Measurements from ENCODE around the gene SMCO2. TPM values are rescaled to one million over a fixed set of nuclear protein-coding genes. Genes with fewer than 3 reads are reported as not detected.

SMCO2 gene
- total RNA-seq, 2 experiments from 2014 or later, result not detected

DNA sequence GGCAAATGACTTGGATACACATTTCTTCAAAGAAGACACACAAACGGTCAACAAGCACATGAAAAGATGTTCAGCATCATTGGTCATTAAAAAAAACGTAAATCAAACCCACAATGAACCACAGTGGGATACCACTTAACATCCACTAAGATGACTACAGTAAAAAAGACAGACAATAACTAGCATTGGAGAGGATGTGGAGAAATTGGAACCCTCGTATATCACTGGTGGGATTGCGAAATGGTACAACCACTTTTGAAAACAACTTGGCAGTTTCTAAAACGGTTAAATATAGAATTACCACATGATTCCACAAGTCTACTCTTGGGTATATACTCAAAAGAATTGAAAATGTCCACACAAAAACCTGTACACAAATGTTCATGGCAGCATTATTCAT, 52.2 kb downstream of the SMCO2 start:
- TF ChIP-seq EZH2phosphoT487 (IDR thresholded peaks at IDR 0.05; ENCODE audit: borderline replicate concordance, low read depth, low read length), result no peak
- TF ChIP-seq, protein P1, sequence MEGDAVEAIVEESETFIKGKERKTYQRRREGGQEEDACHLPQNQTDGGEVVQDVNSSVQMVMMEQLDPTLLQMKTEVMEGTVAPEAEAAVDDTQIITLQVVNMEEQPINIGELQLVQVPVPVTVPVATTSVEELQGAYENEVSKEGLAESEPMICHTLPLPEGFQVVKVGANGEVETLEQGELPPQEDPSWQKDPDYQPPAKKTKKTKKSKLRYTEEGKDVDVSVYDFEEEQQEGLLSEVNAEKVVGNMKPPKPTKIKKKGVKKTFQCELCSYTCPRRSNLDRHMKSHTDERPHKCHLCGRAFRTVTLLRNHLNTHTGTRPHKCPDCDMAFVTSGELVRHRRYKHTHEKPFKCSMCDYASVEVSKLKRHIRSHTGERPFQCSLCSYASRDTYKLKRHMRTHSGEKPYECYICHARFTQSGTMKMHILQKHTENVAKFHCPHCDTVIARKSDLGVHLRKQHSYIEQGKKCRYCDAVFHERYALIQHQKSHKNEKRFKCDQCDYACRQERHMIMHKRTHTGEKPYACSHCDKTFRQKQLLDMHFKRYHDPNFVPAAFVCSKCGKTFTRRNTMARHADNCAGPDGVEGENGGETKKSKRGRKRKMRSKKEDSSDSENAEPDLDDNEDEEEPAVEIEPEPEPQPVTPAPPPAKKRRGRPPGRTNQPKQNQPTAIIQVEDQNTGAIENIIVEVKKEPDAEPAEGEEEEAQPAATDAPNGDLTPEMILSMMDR (conservative IDR thresholded peaks at IDR 0.05; ENCODE audit: low read length), result no peak
- no peaks in the 10 kb centered on the region for H3K36me3 ChIP-seq (ENCODE audit: insufficient read depth, low read length)
- H3K79me2 ChIP-seq (ENCODE audit: insufficient read depth, low read depth, low read length), result no peaks in the 10 kb centered on the region
- H3K4me1 ChIP-seq (ENCODE audit: insufficient read depth, low read length, poor library complexity, severe bottlenecking), result no peaks in the 10 kb centered on the region
- H3K4me2 ChIP-seq (ENCODE audit: low read length), result no peak overlapping the region
- POLR2A ChIA-PET, result no interaction called here
- no peaks in the 10 kb centered on the region for H3K9me3 ChIP-seq (ENCODE audit: low read length)
- no peaks in the 10 kb centered on the region for H4K20me1 ChIP-seq (ENCODE audit: insufficient read depth, low read length)
- DNase-seq (ENCODE audit: low spot score), result no peak
- no peak overlapping the region for H3K27ac ChIP-seq (ENCODE audit: low read depth, low read length, poor library complexity, severe bottlenecking)
- no peak overlapping the region for H3K4me3 ChIP-seq (ENCODE audit: low read depth, low read length, poor library complexity, severe bottlenecking)
- no TSS peak for BruUV-seq (replicated peaks)
- intact Hi-C loops (cut with micrococcal nuclease; ENCODE audit: unreplicated experiment), result no loop called here
- CTCF ChIA-PET (ENCODE audit: unreplicated experiment), result no interaction called here
- no peak overlapping the region for H2AFZ ChIP-seq (ENCODE audit: low read length)
- H3K9me2 ChIP-seq (ENCODE audit: insufficient read depth, low read length), result no peaks in the 10 kb centered on the region

DNA sequence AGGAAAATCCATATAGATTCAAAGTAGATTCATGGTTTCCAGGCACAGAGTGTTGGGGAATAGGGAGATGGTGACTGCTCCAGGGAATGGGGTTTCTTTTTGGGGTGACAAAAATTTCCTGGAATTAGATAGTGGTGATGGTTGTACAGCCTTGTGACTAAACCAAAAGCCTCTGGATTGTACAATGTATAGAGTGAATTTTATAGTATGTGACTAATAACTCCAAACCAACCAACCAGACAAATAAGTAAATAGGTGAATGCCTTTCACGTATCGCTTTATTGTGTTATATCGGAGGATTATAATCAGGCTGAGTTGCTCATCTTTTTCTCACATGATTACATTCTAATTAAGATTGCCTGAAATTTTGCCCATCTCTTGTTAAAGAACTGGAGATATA, 52.8 kb downstream of the SMCO2 start:
- DNase-seq (ENCODE audit: low spot score), result no peak
- Histone ChIP-seq H3K4me3 (ENCODE audit: low read depth, low read length, poor library complexity, severe bottlenecking) (no peak overlapping the region), H3K9me2 (ENCODE audit: insufficient read depth, low read length) (no peaks in the 10 kb centered on the region), H2AFZ (ENCODE audit: low read length) (no peak overlapping the region), H4K20me1 (ENCODE audit: insufficient read depth, low read length) (no peaks in the 10 kb centered on the region), H3K27ac (ENCODE audit: low read depth, low read length, poor library complexity, severe bottlenecking) (no peak overlapping the region), H3K36me3 (ENCODE audit: insufficient read depth, low read length) (no peaks in the 10 kb centered on the region), H3K9me3 (ENCODE audit: low read length) (no peaks in the 10 kb centered on the region), H3K4me2 (ENCODE audit: low read length) (no peak overlapping the region), H3K4me1 (ENCODE audit: insufficient read depth, low read length, poor library complexity, severe bottlenecking) (no peaks in the 10 kb centered on the region), H3K79me2 (ENCODE audit: insufficient read depth, low read depth, low read length) (no peaks in the 10 kb centered on the region)
- no TSS peak for BruUV-seq (replicated peaks)
- ChIA-PET POLR2A (no interaction called here), CTCF (ENCODE audit: unreplicated experiment) (no interaction called here)
- no peak for TF ChIP-seq EZH2phosphoT487 (IDR thresholded peaks at IDR 0.05; ENCODE audit: borderline replicate concordance, low read depth, low read length)
- TF ChIP-seq, protein P1 (conservative IDR thresholded peaks at IDR 0.05; ENCODE audit: low read length), result no peak
- intact Hi-C loops (cut with micrococcal nuclease; ENCODE audit: unreplicated experiment), result no loop called here

DNA sequence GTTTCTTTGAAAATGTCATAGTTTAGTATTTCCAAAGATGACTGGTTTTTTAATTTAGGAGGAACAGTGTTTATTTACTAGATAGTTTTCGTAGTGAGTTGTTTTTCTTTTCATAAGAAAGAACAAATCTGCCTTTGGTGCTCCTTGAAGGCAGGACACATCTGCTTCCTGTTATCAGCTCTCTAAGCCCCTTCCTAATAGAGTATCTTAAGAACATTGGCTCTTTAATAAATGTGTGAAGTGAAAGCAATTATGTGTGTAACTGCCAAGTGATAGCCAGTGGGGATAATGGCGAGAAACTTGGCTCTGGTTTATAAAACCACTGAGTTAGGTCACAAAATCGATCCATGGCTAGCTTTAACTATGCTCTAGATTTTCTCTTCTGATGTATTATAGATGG, 54.0 kb downstream of the SMCO2 start:
- no peaks in the 10 kb centered on the region for H3K4me1 ChIP-seq (ENCODE audit: insufficient read depth, low read length, poor library complexity, severe bottlenecking)
- no peak overlapping the region for H3K27ac ChIP-seq (ENCODE audit: low read depth, low read length, poor library complexity, severe bottlenecking)
- H3K36me3 ChIP-seq (ENCODE audit: insufficient read depth, low read length), result no peaks in the 10 kb centered on the region
- no peaks in the 10 kb centered on the region for H3K79me2 ChIP-seq (ENCODE audit: insufficient read depth, low read depth, low read length)
- H3K4me2 ChIP-seq (ENCODE audit: low read length), result no peak overlapping the region
- no peak for DNase-seq (ENCODE audit: low spot score)
- ChIA-PET CTCF (ENCODE audit: unreplicated experiment) (no interaction called here), POLR2A (interaction anchor here (0.7 kb wide), 1 partner anchor 865 kb away, joined by 3 read pairs; no protein-coding TSS in a partner anchor)
- no peak overlapping the region for H2AFZ ChIP-seq (ENCODE audit: low read length)
- H4K20me1 ChIP-seq (ENCODE audit: insufficient read depth, low read length), result no peaks in the 10 kb centered on the region
- intact Hi-C loops (cut with micrococcal nuclease; ENCODE audit: unreplicated experiment), result no loop called here
- H3K4me3 ChIP-seq (ENCODE audit: low read depth, low read length, poor library complexity, severe bottlenecking), result no peak overlapping the region
- BruUV-seq (replicated peaks), result no TSS peak
- no peaks in the 10 kb centered on the region for H3K9me3 ChIP-seq (ENCODE audit: low read length)
- no peaks in the 10 kb centered on the region for H3K9me2 ChIP-seq (ENCODE audit: insufficient read depth, low read length)
- no peak for TF ChIP-seq EZH2phosphoT487 (IDR thresholded peaks at IDR 0.05; ENCODE audit: borderline replicate concordance, low read depth, low read length)
- TF ChIP-seq, protein P1 (conservative IDR thresholded peaks at IDR 0.05; ENCODE audit: low read length), result no peak
